Measurements from ENCODE around the gene SEC14L1.
"Not testable (repeated sequence)": the region's sequence is repeated elsewhere in the genome, so short reads cannot be mapped to it uniquely, and the experiment has no call there.

GRCh38 chr17:77152056-77152455 lies 11.3 kb downstream of the SEC14L1 start:
- TF ChIP-seq, protein P1, sequence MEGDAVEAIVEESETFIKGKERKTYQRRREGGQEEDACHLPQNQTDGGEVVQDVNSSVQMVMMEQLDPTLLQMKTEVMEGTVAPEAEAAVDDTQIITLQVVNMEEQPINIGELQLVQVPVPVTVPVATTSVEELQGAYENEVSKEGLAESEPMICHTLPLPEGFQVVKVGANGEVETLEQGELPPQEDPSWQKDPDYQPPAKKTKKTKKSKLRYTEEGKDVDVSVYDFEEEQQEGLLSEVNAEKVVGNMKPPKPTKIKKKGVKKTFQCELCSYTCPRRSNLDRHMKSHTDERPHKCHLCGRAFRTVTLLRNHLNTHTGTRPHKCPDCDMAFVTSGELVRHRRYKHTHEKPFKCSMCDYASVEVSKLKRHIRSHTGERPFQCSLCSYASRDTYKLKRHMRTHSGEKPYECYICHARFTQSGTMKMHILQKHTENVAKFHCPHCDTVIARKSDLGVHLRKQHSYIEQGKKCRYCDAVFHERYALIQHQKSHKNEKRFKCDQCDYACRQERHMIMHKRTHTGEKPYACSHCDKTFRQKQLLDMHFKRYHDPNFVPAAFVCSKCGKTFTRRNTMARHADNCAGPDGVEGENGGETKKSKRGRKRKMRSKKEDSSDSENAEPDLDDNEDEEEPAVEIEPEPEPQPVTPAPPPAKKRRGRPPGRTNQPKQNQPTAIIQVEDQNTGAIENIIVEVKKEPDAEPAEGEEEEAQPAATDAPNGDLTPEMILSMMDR (IDR thresholded peaks at IDR 0.05; ENCODE audit: poor library complexity), result not testable (repeated sequence)
- not testable (repeated sequence) for TF ChIP-seq EZH2 (IDR thresholded peaks at IDR 0.05; ENCODE audit: borderline replicate concordance)

All from hepatocyte (in vitro differentiated cells).